ENCODE measurements around the gene EDN1. TPM values are rescaled to one million over a fixed set of nuclear protein-coding genes. Genes with fewer than 3 reads are reported as not detected.
A peak's percentile ranks its signal among the peaks of the same experiment; 100 is the strongest.

EDN1 gene
- total and polyA plus RNA-seq, 2 experiments from 2014 or later, result 1.8 to 4.1 TPM

DNA sequence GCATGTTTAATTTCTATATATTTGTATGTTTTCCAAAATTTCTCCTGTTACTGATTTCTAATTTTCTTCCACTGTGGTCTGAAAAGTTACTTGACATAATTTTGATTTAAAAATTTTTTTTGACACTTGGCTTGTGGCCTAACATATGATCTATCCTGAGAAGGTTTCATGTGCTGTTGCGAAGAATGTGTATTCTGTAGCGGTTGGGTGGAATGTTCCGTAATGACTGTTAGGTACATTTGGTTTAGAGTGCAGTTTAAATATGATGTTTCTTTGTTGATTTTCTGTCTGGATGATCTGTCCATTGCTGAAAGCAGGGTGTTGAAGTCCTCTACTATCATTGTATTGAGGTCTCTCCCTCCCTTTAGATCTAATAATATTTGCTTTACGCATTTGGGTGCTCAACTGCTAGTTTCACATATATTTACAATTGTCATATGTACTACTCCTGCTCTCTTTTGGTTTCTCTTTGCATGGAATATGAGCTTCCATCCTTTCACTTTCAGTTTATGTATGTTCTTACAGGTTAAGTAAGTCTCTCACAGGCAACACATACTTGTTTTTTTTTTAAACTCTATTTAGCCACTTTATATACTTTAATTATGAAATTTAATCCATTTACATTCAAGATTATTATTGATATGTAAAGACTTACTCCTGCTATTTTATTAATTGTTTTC lies 19.5 kb upstream of the EDN1 start:
- no peaks in the 10 kb centered on the region for H3K27me3 ChIP-seq (replicated peaks; ENCODE audit: insufficient read depth)
- no peak overlapping the region for H3K4me3 ChIP-seq
- DNase-seq, result no peak
- H3K4me2 ChIP-seq (ENCODE audit: unreplicated experiment), result no peak overlapping the region
- no peaks in the 10 kb centered on the region for H3K9me3 ChIP-seq (ENCODE audit: low read depth)
- H4K20me1 ChIP-seq (ENCODE audit: insufficient read depth), result no peaks in the 10 kb centered on the region
- no peak overlapping the region for H3K9ac ChIP-seq
- 99% methylated on average over 4 of the region's 4 CpGs for WGBS, 2 experiments (ENCODE audit: low coverage in 1 of 2, low lambda C conversion rate in 2 of 2, missing lambda C conversion rate in 2 of 2)
- H3K4me1 ChIP-seq (ENCODE audit: insufficient read depth), result peaks cover 16% of the 10 kb centered on the region
- in situ Hi-C loops (cut with MboI), result no loop called here
- no peak overlapping the region for H2AFZ ChIP-seq
- TF ChIP-seq EZH2 (IDR thresholded peaks at IDR 0.05; ENCODE audit: insufficient read depth, poor library complexity, severe bottlenecking) (no peak), EZH2phosphoT487 (IDR thresholded peaks at IDR 0.05; ENCODE audit: insufficient read depth, low read depth) (no peak)
- H3F3A ChIP-seq (ENCODE audit: insufficient read depth), result peaks cover 19% of the 10 kb centered on the region
- H3K36me3 ChIP-seq (ENCODE audit: low read depth), result no peaks in the 10 kb centered on the region
- no peak overlapping the region for H3K27ac ChIP-seq
- no peaks in the 10 kb centered on the region for H3K79me2 ChIP-seq (ENCODE audit: insufficient read depth)
- no peaks in the 10 kb centered on the region; the same call in 1 of the 2 replicates for H3K9me2 ChIP-seq (ENCODE audit: insufficient read depth)

- Histone ChIP-seq H3K4me2 (ENCODE audit: unreplicated experiment) (no peak overlapping the region), H3K36me3 (ENCODE audit: low read depth) (no peaks in the 10 kb centered on the region), H3K27me3 (replicated peaks; ENCODE audit: insufficient read depth) (no peaks in the 10 kb centered on the region), H3K27ac (no peak overlapping the region), H3K4me3 (no peak overlapping the region), H3F3A (ENCODE audit: insufficient read depth) (peaks cover 11% of the 10 kb centered on the region), H2AFZ (no peak overlapping the region), H3K9me2 (ENCODE audit: insufficient read depth) (no peaks in the 10 kb centered on the region; the same call in 1 of the 2 replicates), H3K9me3 (ENCODE audit: low read depth) (no peaks in the 10 kb centered on the region), H3K79me2 (ENCODE audit: insufficient read depth) (no peaks in the 10 kb centered on the region), H3K9ac (no peak overlapping the region), H4K20me1 (ENCODE audit: insufficient read depth) (no peaks in the 10 kb centered on the region), H3K4me1 (ENCODE audit: insufficient read depth) (peaks cover 7% of the 10 kb centered on the region)
- in situ Hi-C loops (cut with MboI), result no loop called here
- DNase-seq, result no peak
- TF ChIP-seq EZH2 (IDR thresholded peaks at IDR 0.05; ENCODE audit: insufficient read depth, poor library complexity, severe bottlenecking) (no peak), EZH2phosphoT487 (IDR thresholded peaks at IDR 0.05; ENCODE audit: insufficient read depth, low read depth) (no peak)
- 90 to 92% methylated on average over 1 of the region's 1 CpG for WGBS, 2 experiments (ENCODE audit: low coverage in 1 of 2, low lambda C conversion rate in 2 of 2, missing lambda C conversion rate in 2 of 2)
Observed at GRCh38 chr6:12271594-12271993, 18.6 kb upstream of the EDN1 start.

GRCh38 chr6:12271997-12272396 lies 18.2 kb upstream of the EDN1 start:
- Histone ChIP-seq H4K20me1 (ENCODE audit: insufficient read depth) (no peaks in the 10 kb centered on the region), H3K4me3 (no peak overlapping the region), H3K27me3 (replicated peaks; ENCODE audit: insufficient read depth) (no peaks in the 10 kb centered on the region), H3F3A (ENCODE audit: insufficient read depth) (peaks cover 8% of the 10 kb centered on the region), H3K9me3 (ENCODE audit: low read depth) (no peaks in the 10 kb centered on the region), H3K27ac (no peak overlapping the region), H3K9ac (no peak overlapping the region), H2AFZ (no peak overlapping the region), H3K36me3 (ENCODE audit: low read depth) (no peaks in the 10 kb centered on the region), H3K9me2 (ENCODE audit: insufficient read depth) (no peaks in the 10 kb centered on the region; the same call in 1 of the 2 replicates), H3K4me1 (ENCODE audit: insufficient read depth) (peaks cover 3% of the 10 kb centered on the region), H3K79me2 (ENCODE audit: insufficient read depth) (no peaks in the 10 kb centered on the region), H3K4me2 (ENCODE audit: unreplicated experiment) (no peak overlapping the region)
- no peak for DNase-seq
- 97 to 100% methylated on average over 1 of the region's 1 CpG for WGBS, 2 experiments (ENCODE audit: low coverage in 1 of 2, low lambda C conversion rate in 2 of 2, missing lambda C conversion rate in 2 of 2)
- in situ Hi-C loops (cut with MboI), result no loop called here
- no peak for TF ChIP-seq EZH2phosphoT487 (IDR thresholded peaks at IDR 0.05; ENCODE audit: insufficient read depth, low read depth)
- no peak for TF ChIP-seq EZH2 (IDR thresholded peaks at IDR 0.05; ENCODE audit: insufficient read depth, poor library complexity, severe bottlenecking)

- Histone ChIP-seq H3K4me2 (ENCODE audit: unreplicated experiment) (no peak overlapping the region), H2AFZ (no peak overlapping the region), H3K9ac (no peak overlapping the region), H3K27ac (no peak overlapping the region), H3K27me3 (replicated peaks; ENCODE audit: insufficient read depth) (no peaks in the 10 kb centered on the region), H4K20me1 (ENCODE audit: insufficient read depth) (no peaks in the 10 kb centered on the region), H3K36me3 (ENCODE audit: low read depth) (no peaks in the 10 kb centered on the region), H3K4me3 (no peak overlapping the region), H3K9me3 (ENCODE audit: low read depth) (no peaks in the 10 kb centered on the region), H3K9me2 (ENCODE audit: insufficient read depth) (no peaks in the 10 kb centered on the region; the same call in 1 of the 2 replicates), H3F3A (ENCODE audit: insufficient read depth) (peaks cover 11% of the 10 kb centered on the region), H3K79me2 (ENCODE audit: insufficient read depth) (no peaks in the 10 kb centered on the region), H3K4me1 (ENCODE audit: insufficient read depth) (peaks cover 14% of the 10 kb centered on the region)
- WGBS, 2 experiments (ENCODE audit: low coverage in 1 of 2, low lambda C conversion rate in 2 of 2, missing lambda C conversion rate in 2 of 2), result 79 to 82% methylated on average over 2 of the region's 2 CpGs
- TF ChIP-seq EZH2 (IDR thresholded peaks at IDR 0.05; ENCODE audit: insufficient read depth, poor library complexity, severe bottlenecking), result no peak
- in situ Hi-C loops (cut with MboI), result no loop called here
- DNase-seq, result peak; percentile 30
Observed at GRCh38 chr6:12275107-12275506, 15.1 kb upstream of the EDN1 start.

All from GM23248 (cell line).